ENCODE data around the gene ST6GAL1.

Gene ST6GAL1

DNA sequence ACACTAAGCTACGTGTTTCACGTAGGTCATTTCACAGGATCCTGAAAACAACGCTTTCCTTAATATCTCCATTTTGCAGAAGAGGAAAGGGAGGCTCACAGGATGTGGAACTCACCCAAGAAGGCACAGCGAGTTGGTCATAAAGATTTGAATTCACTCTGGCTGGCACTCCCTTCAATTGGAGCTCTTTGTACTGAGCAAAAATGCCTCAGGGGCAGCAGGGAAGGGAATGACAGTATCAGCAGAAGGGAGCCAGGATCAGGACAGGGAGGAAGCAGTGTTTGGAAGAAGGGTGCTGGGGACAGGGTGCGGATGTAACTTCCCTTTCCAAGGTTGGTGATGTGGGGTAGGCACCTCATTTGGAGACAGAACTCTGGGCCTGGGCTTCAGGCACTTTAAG, 1.1 kb upstream of the ST6GAL1 start:
- TF ChIP-seq CTCF (IDR thresholded peaks at IDR 0.05; ENCODE audit: low read depth, low read length), result no peak
- H3K4me3 ChIP-seq (replicated peaks in 1 of 2; ENCODE audit: low read depth in 2 of 2, low read length in 2 of 2), result no peak overlapping the region
- DNase-seq (ENCODE audit: low read depth in 2 of 2), result no peak

GRCh38 chr3:186929685-186930084, 641 bp upstream of the ST6GAL1 start:
- peak overlapping the region; percentile 73 to 80 for H3K4me3 ChIP-seq (replicated peaks in 1 of 2; ENCODE audit: low read depth in 2 of 2, low read length in 2 of 2)
- no peak for TF ChIP-seq CTCF (IDR thresholded peaks at IDR 0.05; ENCODE audit: low read depth, low read length)
- DNase-seq (ENCODE audit: low read depth in 2 of 2), result no peak

DNA sequence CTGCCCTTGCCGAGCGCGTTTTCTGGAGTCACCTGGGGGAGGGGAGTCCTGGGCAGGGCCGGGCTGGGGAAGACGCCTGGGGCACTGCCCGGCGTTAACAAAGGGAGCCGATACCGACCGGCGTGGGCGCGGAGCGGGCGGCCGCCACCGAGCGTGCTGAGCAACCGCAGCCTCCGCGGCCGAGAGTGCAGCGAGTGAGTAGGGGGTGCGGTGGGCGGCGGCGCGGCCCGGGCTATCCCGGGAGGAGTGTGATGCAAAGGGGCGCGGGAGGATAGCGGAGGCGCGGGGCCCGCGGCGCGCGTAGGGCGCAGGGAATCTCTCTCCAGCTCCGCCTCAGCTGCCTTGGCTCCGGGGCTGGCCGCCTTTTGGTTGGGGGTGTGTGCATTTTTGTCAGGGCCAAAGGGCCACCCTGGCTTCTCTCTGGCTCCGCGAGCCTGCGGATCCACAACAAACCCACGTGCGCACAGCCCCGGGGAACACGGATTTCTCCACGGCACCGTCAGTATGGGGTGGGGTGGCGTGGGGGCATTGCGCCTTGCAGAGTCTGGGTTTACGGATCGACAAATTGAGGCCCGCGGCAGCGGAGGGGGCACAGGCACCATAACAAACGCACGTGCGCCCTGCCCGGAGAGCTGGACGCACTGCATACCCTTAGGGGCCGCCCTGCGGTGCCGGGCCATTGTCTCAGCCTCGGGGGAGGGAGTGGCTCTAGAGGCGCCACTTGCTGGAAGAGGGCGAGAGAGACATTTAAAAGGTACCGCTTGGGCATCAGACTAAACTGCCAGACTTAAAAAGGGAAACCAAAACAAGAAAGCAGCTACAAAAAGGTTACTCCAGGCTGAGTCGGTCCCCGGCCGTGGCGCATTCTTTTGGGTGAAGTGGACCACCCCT, 560 bp downstream of the ST6GAL1 start:
- TF ChIP-seq CTCF (IDR thresholded peaks at IDR 0.05; ENCODE audit: low read depth, low read length), result no peak
- peak overlapping the region; percentile 73 to 80 for H3K4me3 ChIP-seq (replicated peaks in 1 of 2; ENCODE audit: low read depth in 2 of 2, low read length in 2 of 2)
- peak; percentile 49 to 57 for DNase-seq (ENCODE audit: low read depth in 2 of 2)

DNA sequence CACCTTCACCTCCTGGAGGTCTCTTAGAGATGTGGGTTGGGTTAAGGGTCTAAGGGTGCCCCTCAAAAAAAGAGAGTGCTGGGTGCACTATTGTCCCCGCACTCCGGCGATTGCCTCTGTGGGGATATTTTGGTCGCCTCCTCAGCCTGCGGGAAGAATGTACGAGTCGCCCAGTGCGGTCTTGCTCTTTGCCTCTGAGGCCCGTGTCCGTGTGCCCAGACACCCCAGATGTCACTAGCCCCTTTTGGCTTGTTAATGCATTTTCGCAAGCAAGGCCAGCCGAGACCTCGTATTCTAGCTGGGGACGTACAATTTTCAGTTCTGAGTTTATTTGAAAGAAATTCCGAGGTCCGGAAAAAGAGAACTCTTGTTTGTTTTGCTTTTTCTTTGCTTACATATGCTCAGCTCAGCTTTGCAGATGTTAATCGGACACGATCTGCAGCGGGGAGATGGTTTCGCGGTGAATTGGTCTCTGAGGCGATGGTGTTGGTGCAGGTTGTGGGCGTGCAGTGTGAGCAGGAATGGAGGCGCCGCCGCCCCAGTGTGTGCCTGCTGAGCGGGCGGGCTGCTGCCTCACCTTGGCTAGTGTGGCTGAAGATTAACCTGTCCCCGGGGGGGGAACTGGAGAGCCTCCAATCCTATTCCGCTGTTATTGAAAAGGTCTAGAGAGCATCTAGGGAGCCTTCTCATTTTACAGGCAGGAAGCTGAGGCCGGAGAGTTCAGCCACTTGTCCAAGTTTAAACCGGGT, 1.4 kb downstream of the ST6GAL1 start:
- H3K4me3 ChIP-seq (replicated peaks in 1 of 2; ENCODE audit: low read depth in 2 of 2, low read length in 2 of 2), result peak overlapping the region; percentile 73 to 80
- no peak for TF ChIP-seq CTCF (IDR thresholded peaks at IDR 0.05; ENCODE audit: low read depth, low read length)
- peak; percentile 13 to 31 for DNase-seq (ENCODE audit: low read depth in 2 of 2)

DNA sequence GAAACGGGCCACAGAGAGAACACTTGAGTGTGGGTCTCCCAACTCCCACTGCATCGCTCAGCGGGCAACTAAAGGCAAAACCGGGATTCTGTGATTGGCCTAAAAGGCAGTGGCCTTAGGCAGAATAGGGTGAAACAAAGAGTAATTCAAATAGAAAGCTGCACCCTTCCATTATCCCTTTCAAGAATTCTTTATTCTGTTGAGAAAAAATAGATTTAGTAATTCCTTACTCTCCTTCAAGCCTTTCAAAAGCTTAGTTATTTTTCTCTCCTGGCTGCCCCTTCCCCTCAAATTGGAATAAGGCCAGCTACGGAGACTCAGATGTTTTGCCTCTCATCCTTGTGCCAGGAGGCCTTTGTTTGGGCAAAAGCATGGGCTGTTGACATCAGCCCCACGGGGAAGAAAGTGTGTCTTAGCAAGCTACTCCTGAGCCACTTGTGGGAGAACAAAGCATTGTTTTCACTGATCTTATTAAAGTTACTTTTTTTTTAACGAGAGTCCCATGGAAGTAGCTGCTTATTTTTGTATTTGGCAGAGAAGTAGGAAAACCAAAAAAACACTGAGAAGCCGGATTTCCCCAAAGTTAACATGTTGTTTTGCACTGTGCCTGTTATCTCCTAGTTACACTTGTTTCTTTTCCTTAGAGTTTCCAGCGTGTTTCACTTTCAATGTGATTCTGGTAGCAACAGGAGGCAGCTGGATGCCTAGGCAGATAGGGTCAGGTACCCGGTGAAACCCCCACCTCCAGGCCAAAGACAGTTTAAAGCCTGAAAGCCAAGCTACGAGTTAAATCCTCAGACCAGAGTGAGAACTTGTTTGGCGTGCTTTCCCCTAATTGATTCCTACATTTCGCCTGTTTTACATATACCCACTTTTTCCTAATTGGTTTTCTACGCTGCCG, 2.2 kb downstream of the ST6GAL1 start:
- TF ChIP-seq CTCF (IDR thresholded peaks at IDR 0.05; ENCODE audit: low read depth, low read length), result no peak
- peak; percentile 23 to 48 for DNase-seq (ENCODE audit: low read depth in 2 of 2)
- H3K4me3 ChIP-seq (replicated peaks in 1 of 2; ENCODE audit: low read depth in 2 of 2, low read length in 2 of 2), result peak overlapping the region; percentile 73 to 80

DNA sequence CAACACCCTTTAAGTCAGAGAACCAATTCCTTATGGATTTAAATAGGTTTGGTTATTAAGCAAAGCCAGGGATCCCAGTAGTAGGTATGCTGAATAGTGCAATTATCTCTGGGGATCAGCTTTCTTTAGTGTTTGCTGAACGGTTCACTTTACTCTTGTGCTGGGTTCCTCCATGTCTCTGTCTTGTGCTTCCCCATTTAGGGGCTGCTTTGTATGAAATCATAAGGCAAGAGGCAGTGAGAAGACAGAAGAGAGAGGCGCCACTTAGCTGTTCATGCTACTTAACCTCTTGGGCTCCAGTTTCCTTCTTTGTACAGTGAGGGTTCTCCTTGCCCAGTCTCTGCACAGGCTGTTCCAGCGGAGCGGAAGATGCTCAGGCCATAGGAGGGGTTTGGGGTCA, 3.5 kb downstream of the ST6GAL1 start:
- no peak overlapping the region for H3K4me3 ChIP-seq (replicated peaks in 1 of 2; ENCODE audit: low read depth in 2 of 2, low read length in 2 of 2)
- DNase-seq (ENCODE audit: low read depth in 2 of 2), result no peak
- TF ChIP-seq CTCF (IDR thresholded peaks at IDR 0.05; ENCODE audit: low read depth, low read length), result no peak

Data from cardiac fibroblast (primary cell).